Neutrophil (primary cell): ENCODE results near the gene RSF1.
A peak's percentile ranks its signal among the peaks of the same experiment; 100 is the strongest.
"Not testable (repeated sequence)": the region's sequence is repeated elsewhere in the genome, so short reads cannot be mapped to it uniquely, and the experiment has no call there.

Source experiments
- H3K27ac ChIP-seq: fragments of 200-600 bp; sonication (generic); 2 replicates; pipeline ENCODE4 v1.5.1; 2016; ENCODE audit warnings: mild to moderate bottlenecking, moderate library complexity
- H3K27me3 ChIP-seq: fragments of 200-600 bp; sonication (generic); 2 replicates; pipeline ENCODE4 v1.6.0; 2016; ENCODE audit warnings: mild to moderate bottlenecking
- H3K36me3 ChIP-seq: fragments of 200-600 bp; sonication (generic); 2 replicates; pipeline ENCODE4 v1.5.1; 2017
- H3K4me1 ChIP-seq, 2 experiments: fragments of 200-600 bp in 1 of 2; sonication (generic) in 1 of 2; 1 replicate in 1 of 2; 2 replicates in 1 of 2; pipeline versions ENCODE4 v1.5.1 to v1.6.1; 2013 to 2016; ENCODE audit warnings: low read depth in 1 of 2, low read length in 1 of 2, mild to moderate bottlenecking in 1 of 2, moderate library complexity in 1 of 2; ENCODE audit not compliant: control insufficient read depth in 1 of 2, insufficient read depth in 1 of 2
- H3K4me3 ChIP-seq, 2 experiments: fragments of 200-600 bp in 1 of 2; sonication (generic) in 1 of 2; 1 replicate in 1 of 2; 2 replicates in 1 of 2; pipeline ENCODE4 v1.5.1; 2013 to 2016; ENCODE audit warnings: low read depth in 1 of 2, low read length in 1 of 2, mild to moderate bottlenecking in 1 of 2, moderate library complexity in 1 of 2
- H3K9me3 ChIP-seq: fragments of 200-600 bp; sonication (generic); 2 replicates; pipeline ENCODE4 v1.5.1; 2016
- CTCF ChIP-seq: fragments of 200-600 bp; sonication (generic); IDR thresholded peaks from 2 replicates; pipeline ENCODE4 v1.5.1; 2016; ENCODE audit warnings: antibody characterized with exemption

Gene RSF1

GRCh38 chr11:77644887-77645286 lies 175.6 kb downstream of the RSF1 start:
- Histone ChIP-seq H3K4me1 (no peaks in the 10 kb centered on the region), H3K36me3 (no peaks in the 10 kb centered on the region), H3K4me3 (no peak overlapping the region), H3K27ac (no peak overlapping the region), H3K27me3 (peaks cover 25% of the 10 kb centered on the region), H3K9me3 (no peaks in the 10 kb centered on the region)
- TF ChIP-seq CTCF: no peak

GRCh38 chr11:77642228-77642627 lies 178.3 kb downstream of the RSF1 start:
- no peak overlapping the region for H3K4me3 ChIP-seq
- TF ChIP-seq CTCF: no peak
- no peaks in the 10 kb centered on the region for H3K36me3 ChIP-seq
- peaks cover 6 to 11% of the 10 kb centered on the region in 2 experiments for H3K4me1 ChIP-seq
- peaks cover 21% of the 10 kb centered on the region for H3K27me3 ChIP-seq
- no peaks in the 10 kb centered on the region for H3K9me3 ChIP-seq
- H3K27ac ChIP-seq: no peak overlapping the region

DNA sequence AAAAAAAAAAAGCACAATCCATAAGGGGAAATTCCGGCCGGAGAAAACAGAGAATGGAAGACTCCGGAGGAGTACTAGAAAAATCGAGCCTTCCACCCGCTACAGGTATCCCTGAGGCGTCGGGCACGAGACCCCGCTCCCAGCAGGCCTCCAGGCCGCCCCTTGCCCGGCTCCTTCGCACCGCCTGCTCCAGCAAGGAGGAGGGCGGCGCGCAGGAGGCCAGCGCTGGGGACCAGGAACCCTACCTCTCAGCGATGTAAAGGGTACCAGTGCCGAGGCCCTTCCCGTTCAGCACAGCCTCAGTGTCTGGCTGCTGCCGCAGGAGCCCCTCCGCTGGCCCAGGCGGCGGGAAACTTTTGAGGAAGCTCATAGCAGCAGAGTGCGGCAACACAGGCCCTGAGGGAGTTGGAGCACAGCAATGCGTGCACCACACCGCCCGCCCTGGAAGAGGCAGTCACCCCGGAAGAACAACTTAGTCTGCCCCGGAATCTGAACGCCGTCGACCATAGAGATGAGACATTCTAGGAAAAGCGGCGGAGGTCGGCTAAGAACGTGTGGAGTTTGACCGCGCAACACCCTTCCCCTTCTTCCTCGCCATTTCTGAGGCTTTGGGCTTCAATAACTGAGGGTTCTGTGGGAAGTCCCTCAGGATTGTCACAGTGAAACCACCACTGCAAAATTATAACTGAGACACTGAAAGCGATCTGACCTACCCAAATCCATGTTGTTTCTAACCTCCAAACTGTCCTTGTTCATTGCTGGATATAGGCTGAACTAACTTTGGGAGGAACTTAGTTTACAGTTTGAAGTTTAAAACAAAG lies 183.0 kb downstream of the RSF1 start, which contains the start of gene CLNS1A:
TSS of gene CLNS1A (minus strand) at position 450 of the 821 bp plus-strand sequence. CDS start at position 370, 80 bp downstream.
- H3K4me1 ChIP-seq: peaks cover 27 to 33% of the 10 kb centered on the region in 2 experiments
- H3K27ac ChIP-seq: peak within 1 kb of the TSS; percentile 77
- H3K9me3 ChIP-seq: no peaks in the 10 kb centered on the region
- H3K36me3 ChIP-seq: no peaks in the 10 kb centered on the region
- H3K27me3 ChIP-seq: peaks cover 9% of the 10 kb centered on the region
- TF ChIP-seq CTCF: no peak
- peak within 1 kb of the TSS; percentile 61 to 69 for H3K4me3 ChIP-seq

DNA sequence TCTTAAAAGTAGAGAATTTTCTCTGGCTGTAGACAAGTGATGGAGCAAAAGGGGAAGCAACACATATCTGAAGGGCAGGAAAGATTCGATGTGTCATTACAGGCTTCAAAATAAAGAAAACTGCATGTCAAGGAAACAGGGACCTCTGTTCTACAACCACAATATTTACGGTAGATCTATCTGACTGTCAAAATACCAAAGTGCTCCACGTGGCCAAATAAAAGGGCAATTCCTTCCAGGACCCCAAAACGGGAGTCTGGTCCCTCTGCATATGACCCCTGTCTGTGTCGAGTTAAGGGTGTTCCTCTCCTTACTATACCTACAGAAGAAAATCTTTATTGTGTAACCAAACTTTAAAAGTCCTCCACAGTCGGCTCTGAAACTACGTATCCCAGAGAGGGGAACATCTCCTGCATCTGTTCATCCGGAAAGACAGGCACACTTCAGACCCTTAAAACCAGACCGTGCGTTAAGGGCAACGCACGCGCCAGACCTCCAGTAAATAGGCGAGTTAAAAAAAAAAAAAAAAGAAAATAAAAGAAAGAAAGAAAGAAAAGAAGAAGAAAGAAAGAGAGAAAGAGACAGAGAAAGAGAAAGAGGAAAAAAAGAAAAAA lies 183.7 kb downstream of the RSF1 start:
- Histone ChIP-seq H3K9me3 (no peaks in the 10 kb centered on the region), H3K27ac (no peak overlapping the region), H3K36me3 (no peaks in the 10 kb centered on the region), H3K4me3 (peak overlapping the region; percentile 61 to 69), H3K27me3 (peaks cover 9% of the 10 kb centered on the region), H3K4me1 (peaks cover 27 to 33% of the 10 kb centered on the region in 2 experiments)
- no peak for TF ChIP-seq CTCF

DNA sequence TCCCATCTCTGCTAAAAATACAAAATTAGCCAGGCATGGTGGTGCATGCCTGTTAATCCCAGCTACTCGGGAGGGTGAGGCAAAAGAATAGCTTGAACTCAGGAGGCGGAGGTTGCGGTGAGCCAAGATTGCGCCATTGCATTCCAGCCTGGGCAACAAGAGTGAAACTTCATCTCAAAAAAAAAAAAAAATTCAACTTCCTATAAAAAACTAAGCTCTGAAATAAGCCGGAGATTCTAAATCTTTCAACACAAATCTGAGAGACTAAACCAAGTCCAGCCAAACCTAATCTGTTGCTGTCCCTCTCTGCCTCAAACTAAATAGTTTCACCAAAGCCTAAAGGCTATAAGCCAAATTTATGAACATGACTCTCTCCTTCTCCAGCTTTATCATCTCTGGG lies 186.6 kb downstream of the RSF1 start:
- not testable (repeated sequence) for H3K9me3 ChIP-seq, H3K36me3 ChIP-seq, H3K27me3 ChIP-seq, H3K4me3 ChIP-seq
- Histone ChIP-seq H3K4me1 (peaks cover 27 to 33% of the 10 kb centered on the region in 2 experiments), H3K27ac (peak overlapping the region; percentile 53)

- peaks cover 4% of the 10 kb centered on the region for H3K36me3 ChIP-seq
- no peak overlapping the region for H3K4me3 ChIP-seq
- H3K9me3 ChIP-seq: no peaks in the 10 kb centered on the region
- no peaks in the 10 kb centered on the region for H3K27me3 ChIP-seq
- TF ChIP-seq CTCF: no peak
- no peak overlapping the region for H3K27ac ChIP-seq
- H3K4me1 ChIP-seq: peaks cover 11 to 17% of the 10 kb centered on the region in 2 experiments
Measured at GRCh38 chr11:77630157-77630710, 190.3 kb downstream of the RSF1 start.
